K562 (cell line): Measurements from ENCODE around the gene FRMD4B. TPM values are rescaled to one million over a fixed set of nuclear protein-coding genes. Genes with fewer than 3 reads are reported as not detected.

Source experiments
- ATAC-seq: fragments of 200-7000 bp; cut with Tn5 transposase; 3 replicates; pipeline ENCODE4 v1.9.1; 2020; ENCODE audit warnings: moderate library complexity
- BruUV-seq: library from RNA; stranded (reverse); fragments of 400-500 nt; replicated peaks from 2 replicates; lab custom pipeline; 2021; lab: Mats Ljungman, UMichigan
- CTCF ChIA-PET: fragments of 300-600 bp; formaldehyde crosslinking; extraction: SDS; loops from one replicate; lab custom pipeline; 2021; ENCODE audit warnings: low intra/inter-chr PET ratio; lab: Yijun Ruan, JAX
- POLR2A ChIA-PET: fragments of 300-600, 350-650 bp; sonication (Branson Sonifier 250); formaldehyde crosslinking; extraction: SDS; loops from one replicate; lab custom pipeline; 2021; ENCODE audit warnings: antibody characterized with exemption, inconsistent platforms; lab: Yijun Ruan, JAX
- DNase-seq, 4 experiments: peaks; one replicate each; pipeline versions ENCODE4 v3.0.0 to v3.0.0-alpha.2; 2011 to 2018; ENCODE audit warnings: low spot score in 3 of 4, mixed read lengths in 3 of 4; ENCODE audit errors: extremely low read depth in 1 of 4
- FAIRE-seq: peaks from 2 replicates; lab custom pipeline; 2011; peaks lifted over from hg19 to GRCh38; lab: Jason Lieb, UNC
- H2AFZ ChIP-seq: 2 replicates; pipeline ENCODE4 v1.6.0; 2011; ENCODE audit warnings: low read depth, low read length, control low read depth, inconsistent platforms
- H3K27ac ChIP-seq: fragments of 200-600 bp; 3 replicates; pipeline ENCODE4 v1.8.0; 2011; ENCODE audit warnings: low read depth, mild to moderate bottlenecking, control low read depth, inconsistent platforms, low read length, moderate library complexity, mixed read lengths; ENCODE audit errors: extremely low read depth
- H3K27me3 ChIP-seq, 2 experiments: fragments of 300-600 bp in 1 of 2; 2 replicates in 1 of 2; 3 replicates in 1 of 2; pipeline versions ENCODE4 v1.6.0 to v1.8.0; 2011; ENCODE audit warnings: inconsistent platforms in 2 of 2, low read length in 2 of 2, mild to moderate bottlenecking in 1 of 2, mixed read lengths in 1 of 2, moderate library complexity in 1 of 2; ENCODE audit not compliant: control insufficient read depth in 2 of 2, insufficient read depth in 2 of 2
- H3K36me3 ChIP-seq: fragments of 300-600 bp; 3 replicates; pipeline ENCODE4 v1.8.0; 2011; ENCODE audit warnings: mild to moderate bottlenecking, low read length, inconsistent platforms; ENCODE audit not compliant: control insufficient read depth, insufficient read depth
- H3K4me1 ChIP-seq, 2 experiments: fragments of 200-600 bp in 1 of 2; replicated peaks in 1 of 2; 2 replicates in 1 of 2; 3 replicates in 1 of 2; pipeline versions ENCODE4 v1.5.1 to v1.8.0; 2011; ENCODE audit warnings: inconsistent platforms in 2 of 2, low read length in 2 of 2, mild to moderate bottlenecking in 1 of 2, mixed read lengths in 1 of 2, moderate library complexity in 1 of 2; ENCODE audit not compliant: control insufficient read depth in 2 of 2, insufficient read depth in 2 of 2
- H3K4me2 ChIP-seq: 2 replicates; pipeline ENCODE4 v1.6.1; 2011; ENCODE audit warnings: low read length, control low read depth, inconsistent platforms, mixed read lengths; ENCODE audit not compliant: insufficient read depth
- H3K4me3 ChIP-seq: fragments of 200-600 bp; sonication (generic), shearing (Covaris generic); 2 replicates; pipeline ENCODE4 v1.5.1; 2016; ENCODE audit warnings: control low read depth, inconsistent platforms
- H3K79me2 ChIP-seq: fragments of 200-600 bp; 3 replicates; pipeline ENCODE4 v1.8.0; 2011; ENCODE audit warnings: low read length, inconsistent platforms; ENCODE audit not compliant: control insufficient read depth, insufficient read depth
- H3K9ac ChIP-seq, 2 experiments: 2 replicates each; pipeline versions ENCODE4 v1.6.0 to v1.6.1; 2011; ENCODE audit warnings: low read depth in 2 of 2, low read length in 2 of 2, control low read depth in 1 of 2, inconsistent platforms in 1 of 2, mild to moderate bottlenecking in 1 of 2, mixed read lengths in 1 of 2; ENCODE audit not compliant: insufficient read depth in 1 of 2
- H3K9me1 ChIP-seq: one replicate; pipeline ENCODE4 v1.6.0; 2011; ENCODE audit warnings: inconsistent platforms, mild to moderate bottlenecking, low read length, moderate library complexity; ENCODE audit not compliant: control insufficient read depth, insufficient read depth
- H3K9me3 ChIP-seq: replicated peaks from 2 replicates; pipeline ENCODE4 v1.5.1; 2011; ENCODE audit warnings: low read depth, low read length, inconsistent platforms; ENCODE audit not compliant: control insufficient read depth, insufficient read depth
- H4K20me1 ChIP-seq: replicated peaks from 2 replicates; pipeline ENCODE4 v1.6.1; 2011; ENCODE audit warnings: low read length, inconsistent platforms, mixed read lengths; ENCODE audit not compliant: control insufficient read depth, insufficient read depth
- CREM ChIP-seq: IDR thresholded peaks from 2 replicates; pipeline ENCODE4 v1.6.1; 2014; ENCODE audit warnings: antibody characterized with exemption, low read depth
- DPF2 ChIP-seq: fragments of 450-650 bp; IDR thresholded peaks from 2 replicates; pipeline ENCODE4 v1.6.1; 2016
- KLF16 ChIP-seq: IDR thresholded peaks from 2 replicates; pipeline ENCODE4 v1.6.1; 2016; ENCODE audit warnings: antibody characterized with exemption
- NFIC ChIP-seq: fragments of 450-650 bp; IDR thresholded peaks from 2 replicates; pipeline ENCODE4 v1.6.1; 2017; ENCODE audit warnings: mild to moderate bottlenecking, inconsistent platforms
- TEAD4 ChIP-seq, 2 experiments: sonication (generic) in 1 of 2; formaldehyde crosslinking in 1 of 2; IDR thresholded peaks; 2 replicates each; pipeline versions ENCODE4 v1.6.1 to v1.8.0; 2012 to 2022; ENCODE audit warnings: borderline replicate concordance in 1 of 2, inconsistent platforms in 1 of 2, low read length in 1 of 2, mild to moderate bottlenecking in 1 of 2, missing genetic modification reagents in 1 of 2
- WGBS: fragments of 100-300 bp; shearing (Covaris generic); methylation state at CpG from one replicate; pipeline ENCODE4 v1.1.6; 2016; ENCODE audit warnings: low coverage, mixed read lengths; ENCODE audit not compliant: insufficient coverage; ENCODE audit errors: missing lambda C conversion rate; 5-methylcytosine and 5-hydroxymethylcytosine counted together
- in situ Hi-C: fragments of 300-500 bp; cut with MboI; formaldehyde crosslinking; loops from 4 replicates; pipeline ENCODE4 v1.15.0; 2018; ENCODE audit warnings: inconsistent platforms, mixed read lengths
- intact Hi-C: fragments of 100-400 bp; cut with micrococcal nuclease; formaldehyde crosslinking; loops from 2 replicates; pipeline ENCODE4 v1.14.2; 2022
- polyA plus RNA-seq, 8 experiments: library from polyadenylated mRNA; depleted of rRNA in 4 of 8; stranded (reverse) in 5 of 8; unstranded in 3 of 8; fragments of >200 nt; fragmentation: Nextera tagmentation in 2 of 8; fragmentation: Illumina TruSeq in 1 of 8; extraction: Ambion mirVana in 2 of 8; extraction: Trizol in 1 of 8; gene quantifications; 2 replicates each; pipeline versions ENCODE4 v1.2.1 to v1.2.3, GENCODE V29; 2011 to 2014; ENCODE audit warnings: inconsistent platforms in 1 of 8, missing spikeins in 1 of 8
- total RNA-seq, 7 experiments: library from RNA; depleted of rRNA in 6 of 7; stranded (reverse); fragments of >200 nt in 6 of 7; fragmentation: Illumina TruSeq in 2 of 7; extraction: Trizol in 2 of 7; gene quantifications; 2 replicates each; pipeline versions ENCODE4 v1.2.1 to v1.2.3, GENCODE V29; 2011 to 2021; ENCODE audit warnings: low replicate concordance in 1 of 7
- TF ChIP-seq, protein P1 (sequence below): fragments of 450-650 bp; conservative IDR thresholded peaks from 2 replicates; pipeline ENCODE4 v1.6.1; 2016; ENCODE audit warnings: missing genetic modification characterization, low read depth, mild to moderate bottlenecking, control low read depth, missing compliant biosample characterization
- TF ChIP-seq, protein P2 (sequence below): fragments of 200-400 bp; formaldehyde crosslinking; IDR thresholded peaks from 2 replicates; pipeline ENCODE4 v1.6.1; 2017; ENCODE audit warnings: mild to moderate bottlenecking, low read depth, low read length, moderate library complexity

FRMD4B gene
- total and polyA plus RNA-seq, 9 of the 15 experiments (the other 6 are each of a cell fraction or from before 2014, with no cell fraction given) = 0.03 to 0.09 (median 0.04) TPM; not detected in 3

DNA sequence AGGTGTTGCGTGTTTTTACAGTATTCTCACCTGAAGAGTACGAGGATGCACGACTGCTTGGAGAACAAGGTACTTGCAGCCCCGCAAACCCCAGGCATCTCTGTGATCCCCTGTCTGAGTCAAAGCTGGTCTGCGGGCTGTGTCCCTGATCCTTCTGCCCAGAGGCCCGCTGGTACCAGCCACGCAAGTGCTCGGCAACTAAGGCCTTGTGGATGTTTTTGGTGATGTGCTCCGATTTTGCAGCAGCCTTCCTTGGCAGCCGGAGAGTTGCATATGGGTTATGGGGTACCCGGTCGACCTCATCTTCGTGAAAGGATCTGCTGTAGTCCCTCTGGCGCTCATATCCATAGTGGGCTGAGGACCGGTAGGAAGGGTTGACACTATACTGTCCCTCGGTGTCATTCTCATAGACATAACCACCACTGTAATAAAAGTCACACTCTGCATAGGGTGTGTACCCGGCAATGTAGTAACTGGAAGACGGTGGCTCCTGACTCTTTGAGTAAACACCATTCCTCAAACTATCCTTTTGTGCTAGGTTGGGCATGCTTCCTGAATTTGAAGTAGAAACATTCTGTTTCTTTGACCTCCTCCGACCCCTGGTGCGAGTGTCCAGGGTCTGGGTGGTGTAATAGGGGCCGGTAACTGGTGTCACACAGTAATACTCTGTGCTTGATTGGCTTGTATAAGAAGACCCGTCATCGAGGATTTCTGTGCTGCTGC lies 204.9 kb downstream of the FRMD4B start:
- H3K4me3 ChIP-seq = no peak overlapping the region
- H3K27ac ChIP-seq = no peak overlapping the region
- in situ Hi-C loops = no loop called here
- WGBS = 5% methylated on average over 23 of the region's 23 CpGs
- no peaks in the 10 kb centered on the region for H3K79me2 ChIP-seq
- ChIA-PET CTCF (no interaction called here), POLR2A (no interaction called here)
- H3K9ac ChIP-seq = no peak overlapping the region
- no peak overlapping the region for H3K4me2 ChIP-seq
- no peak for ATAC-seq
- no peaks in the 10 kb centered on the region; a peak in 1 of 5 replicates for H3K4me1 ChIP-seq
- H2AFZ ChIP-seq = no peak overlapping the region
- no peaks in the 10 kb centered on the region for H4K20me1 ChIP-seq
- H3K9me1 ChIP-seq = no peaks in the 10 kb centered on the region
- no TSS peak for BruUV-seq
- H3K9me3 ChIP-seq = no peaks in the 10 kb centered on the region
- TF ChIP-seq DPF2 (no peak), TEAD4 (IDR thresholded peaks at IDR 0.05; ENCODE audit: low read length) (no peak), TEAD4 (CRISPR knock-in tag; IDR thresholded peaks at IDR 0.05; ENCODE audit: borderline replicate concordance) (no peak), NFIC (no peak), CREM (no peak), KLF16 (no peak)
- TF ChIP-seq, protein P1, sequence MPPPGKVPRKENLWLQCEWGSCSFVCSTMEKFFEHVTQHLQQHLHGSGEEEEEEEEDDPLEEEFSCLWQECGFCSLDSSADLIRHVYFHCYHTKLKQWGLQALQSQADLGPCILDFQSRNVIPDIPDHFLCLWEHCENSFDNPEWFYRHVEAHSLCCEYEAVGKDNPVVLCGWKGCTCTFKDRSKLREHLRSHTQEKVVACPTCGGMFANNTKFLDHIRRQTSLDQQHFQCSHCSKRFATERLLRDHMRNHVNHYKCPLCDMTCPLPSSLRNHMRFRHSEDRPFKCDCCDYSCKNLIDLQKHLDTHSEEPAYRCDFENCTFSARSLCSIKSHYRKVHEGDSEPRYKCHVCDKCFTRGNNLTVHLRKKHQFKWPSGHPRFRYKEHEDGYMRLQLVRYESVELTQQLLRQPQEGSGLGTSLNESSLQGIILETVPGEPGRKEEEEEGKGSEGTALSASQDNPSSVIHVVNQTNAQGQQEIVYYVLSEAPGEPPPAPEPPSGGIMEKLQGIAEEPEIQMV (tag) = no peak
- TF ChIP-seq, protein P2, sequence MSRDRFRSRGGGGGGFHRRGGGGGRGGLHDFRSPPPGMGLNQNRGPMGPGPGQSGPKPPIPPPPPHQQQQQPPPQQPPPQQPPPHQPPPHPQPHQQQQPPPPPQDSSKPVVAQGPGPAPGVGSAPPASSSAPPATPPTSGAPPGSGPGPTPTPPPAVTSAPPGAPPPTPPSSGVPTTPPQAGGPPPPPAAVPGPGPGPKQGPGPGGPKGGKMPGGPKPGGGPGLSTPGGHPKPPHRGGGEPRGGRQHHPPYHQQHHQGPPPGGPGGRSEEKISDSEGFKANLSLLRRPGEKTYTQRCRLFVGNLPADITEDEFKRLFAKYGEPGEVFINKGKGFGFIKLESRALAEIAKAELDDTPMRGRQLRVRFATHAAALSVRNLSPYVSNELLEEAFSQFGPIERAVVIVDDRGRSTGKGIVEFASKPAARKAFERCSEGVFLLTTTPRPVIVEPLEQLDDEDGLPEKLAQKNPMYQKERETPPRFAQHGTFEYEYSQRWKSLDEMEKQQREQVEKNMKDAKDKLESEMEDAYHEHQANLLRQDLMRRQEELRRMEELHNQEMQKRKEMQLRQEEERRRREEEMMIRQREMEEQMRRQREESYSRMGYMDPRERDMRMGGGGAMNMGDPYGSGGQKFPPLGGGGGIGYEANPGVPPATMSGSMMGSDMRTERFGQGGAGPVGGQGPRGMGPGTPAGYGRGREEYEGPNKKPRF = no peak
- H3K36me3 ChIP-seq = no peaks in the 10 kb centered on the region
- intact Hi-C loops = no loop called here
- H3K27me3 ChIP-seq = peaks cover 2 to 9% of the 10 kb centered on the region in 2 experiments; a peak in 3 of 5 replicates
- no peak for DNase-seq
- FAIRE-seq = no peak
